B cell (primary cell): Measurements from ENCODE around the gene MYMK.

Source experiments
- CTCF ChIP-seq: fragments of 200-600 bp; IDR thresholded peaks from one replicate; pipeline ENCODE4 v1.8.0; 2022; ENCODE audit warnings: antibody characterized with exemption, mild to moderate bottlenecking
- EZH2 ChIP-seq: IDR thresholded peaks from 2 replicates; pipeline ENCODE4 v1.6.1; 2012; ENCODE audit warnings: borderline replicate concordance, low read depth, mild to moderate bottlenecking, moderate library complexity, low read length; ENCODE audit not compliant: insufficient read depth, poor library complexity, severe bottlenecking

- TF ChIP-seq CTCF (no peak), EZH2 (no peak)
Observed at GRCh38 chr9:133531293-133531692, 6.5 kb upstream of the MYMK start.
